Natural killer cell (primary cell): Measurements from ENCODE around the gene NSD2. TPM values are rescaled to one million over a fixed set of nuclear protein-coding genes. Genes with fewer than 3 reads are reported as not detected.
"Not testable (repeated sequence)": the region's sequence is repeated elsewhere in the genome, so short reads cannot be mapped to it uniquely, and the experiment has no call there.

ENCODE experiments used
- ATAC-seq, 3 donors: fragments of 150-1000 bp in 2 of 3; fragments of 200-7000 bp in 1 of 3; cut with Tn5 transposase; 1 replicate in 1 of 3; 2 replicates in 2 of 3; pipeline ENCODE4 v1.10.0; 2021; ENCODE audit warnings: mild to moderate bottlenecking in 2 of 3, moderate library complexity in 2 of 3
- DNase-seq, 2 donors: peaks; one replicate each; pipeline versions ENCODE4 v3.0.0 to v3.0.0-alpha.2; 2013 to 2021; ENCODE audit warnings: mixed read lengths in 1 of 2
- H3K27ac ChIP-seq: one replicate; pipeline ENCODE4 v1.5.1; 2013; ENCODE audit warnings: mild to moderate bottlenecking, low read length
- H3K27me3 ChIP-seq: one replicate; pipeline ENCODE4 v1.6.1; 2013; ENCODE audit warnings: low read length; ENCODE audit not compliant: control insufficient read depth, insufficient read depth
- H3K36me3 ChIP-seq: one replicate; pipeline ENCODE4 v1.6.1; 2013; ENCODE audit warnings: low read length; ENCODE audit not compliant: control insufficient read depth, insufficient read depth
- H3K4me1 ChIP-seq: one replicate; pipeline ENCODE4 v1.6.1; 2013; ENCODE audit warnings: low read length; ENCODE audit not compliant: control insufficient read depth, insufficient read depth
- H3K4me3 ChIP-seq: one replicate; pipeline ENCODE4 v1.5.1; 2013; ENCODE audit warnings: low read length
- H3K9me3 ChIP-seq: one replicate; pipeline ENCODE4 v1.6.1; 2013; ENCODE audit warnings: low read length; ENCODE audit not compliant: control insufficient read depth, insufficient read depth
- H3K27ac Mint-ChIP-seq, 2 donors: one replicate each; pipeline ENCODE4 v1.8.0; 2022; ENCODE audit warnings: mild to moderate bottlenecking in 2 of 2, mixed read lengths in 2 of 2, moderate library complexity in 1 of 2
- H3K27me3 Mint-ChIP-seq, 2 donors: one replicate each; pipeline ENCODE4 v1.8.0; 2022; ENCODE audit warnings: low read depth in 2 of 2, mixed read lengths in 2 of 2
- H3K36me3 Mint-ChIP-seq: one replicate; pipeline ENCODE4 v1.8.0; 2022; ENCODE audit warnings: mixed read lengths
- H3K4me1 Mint-ChIP-seq, 2 donors: one replicate each; pipeline ENCODE4 v1.8.0; 2022; ENCODE audit warnings: mixed read lengths in 2 of 2
- H3K4me3 Mint-ChIP-seq: one replicate; pipeline ENCODE4 v1.8.0; 2022; ENCODE audit warnings: mild to moderate bottlenecking, moderate library complexity, mixed read lengths
- H3K9me3 Mint-ChIP-seq, 2 donors: one replicate each; pipeline ENCODE4 v1.8.0; 2022; ENCODE audit warnings: mixed read lengths in 2 of 2
- WGBS: methylation state at CpG from one replicate; pipeline ENCODE4 v1.1.7; 2013; ENCODE audit warnings: missing lambda C conversion rate; ENCODE audit not compliant: insufficient coverage; 5-methylcytosine and 5-hydroxymethylcytosine counted together
- intact Hi-C: fragments of 100-400 bp; cut with micrococcal nuclease; formaldehyde crosslinking; loops from one replicate; pipeline ENCODE4 v1.14.2; 2022
- total RNA-seq, 4 donors: library from RNA; stranded (reverse); fragments of 120-200 nt in 1 of 4; gene quantifications; one replicate each; pipeline versions ENCODE4 v1.2.3 to v1.2.4, GENCODE V29; 2013 to 2022
- TF ChIP-seq, protein P1 (sequence below): fragments of 200-600 bp; IDR thresholded peaks from one replicate; pipeline ENCODE4 v1.8.0; 2022; ENCODE audit warnings: antibody characterized with exemption

Gene NSD2
- total RNA-seq, 3 donors from 2014 or later (not counting 1 experiment from before 2014, with no cell fraction given) = 36.4 to 51.0 (median 48.3) TPM

GRCh38 chr4:1991596-1992434 lies 120.6 kb downstream of the NSD2 start:
- peaks cover 10 to 12% of the 10 kb centered on the region in 2 donors for H3K4me1 Mint-ChIP-seq
- no peak for DNase-seq

DNA sequence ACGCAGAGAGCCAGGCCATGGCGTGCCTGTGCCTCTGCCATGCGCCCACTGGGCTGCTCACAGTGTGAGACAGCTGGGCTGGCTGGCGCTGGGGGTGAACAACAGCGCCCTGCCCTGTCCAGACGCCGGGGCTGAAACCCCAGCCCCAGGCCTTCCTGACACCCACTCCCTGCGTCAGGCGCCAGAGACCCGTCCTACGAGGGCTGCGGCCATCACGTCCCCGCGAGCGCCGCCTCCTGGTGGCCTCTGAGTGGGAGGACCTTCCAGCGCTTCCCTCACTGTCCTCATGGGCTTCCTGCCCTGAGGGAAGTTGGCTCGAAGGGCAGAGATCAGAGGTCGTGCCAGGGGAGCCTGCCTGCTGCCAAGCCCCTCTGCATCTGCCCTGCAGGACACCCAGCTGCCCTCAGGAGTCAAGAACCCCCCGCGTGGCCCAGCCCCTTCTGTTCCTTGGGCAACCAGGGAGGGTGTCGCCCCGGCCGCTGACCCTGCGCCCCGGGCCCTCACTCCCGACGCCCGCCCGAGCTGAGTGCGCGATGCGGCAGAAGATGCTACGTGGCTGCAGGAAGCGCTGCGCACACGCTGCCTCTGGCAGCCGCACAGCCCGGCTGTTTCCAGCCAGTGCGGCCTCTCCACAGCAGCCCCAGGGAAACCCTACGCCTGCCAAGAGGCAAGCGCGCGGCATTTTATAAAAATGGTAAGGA lies 121.4 kb downstream of the NSD2 start:
- no peak for DNase-seq
- peaks cover 17% of the 10 kb centered on the region for H3K36me3 Mint-ChIP-seq
- Histone ChIP-seq H3K4me1 (no peaks in the 10 kb centered on the region), H3K36me3 (peaks cover 23% of the 10 kb centered on the region), H3K4me3 (no peak overlapping the region), H3K9me3 (peaks cover 2% of the 10 kb centered on the region), H3K27ac (no peak overlapping the region), H3K27me3 (no peaks in the 10 kb centered on the region)
- H3K4me3 Mint-ChIP-seq = no peak overlapping the region
- no peak overlapping the region for H3K27ac Mint-ChIP-seq
- TF ChIP-seq, protein P1, sequence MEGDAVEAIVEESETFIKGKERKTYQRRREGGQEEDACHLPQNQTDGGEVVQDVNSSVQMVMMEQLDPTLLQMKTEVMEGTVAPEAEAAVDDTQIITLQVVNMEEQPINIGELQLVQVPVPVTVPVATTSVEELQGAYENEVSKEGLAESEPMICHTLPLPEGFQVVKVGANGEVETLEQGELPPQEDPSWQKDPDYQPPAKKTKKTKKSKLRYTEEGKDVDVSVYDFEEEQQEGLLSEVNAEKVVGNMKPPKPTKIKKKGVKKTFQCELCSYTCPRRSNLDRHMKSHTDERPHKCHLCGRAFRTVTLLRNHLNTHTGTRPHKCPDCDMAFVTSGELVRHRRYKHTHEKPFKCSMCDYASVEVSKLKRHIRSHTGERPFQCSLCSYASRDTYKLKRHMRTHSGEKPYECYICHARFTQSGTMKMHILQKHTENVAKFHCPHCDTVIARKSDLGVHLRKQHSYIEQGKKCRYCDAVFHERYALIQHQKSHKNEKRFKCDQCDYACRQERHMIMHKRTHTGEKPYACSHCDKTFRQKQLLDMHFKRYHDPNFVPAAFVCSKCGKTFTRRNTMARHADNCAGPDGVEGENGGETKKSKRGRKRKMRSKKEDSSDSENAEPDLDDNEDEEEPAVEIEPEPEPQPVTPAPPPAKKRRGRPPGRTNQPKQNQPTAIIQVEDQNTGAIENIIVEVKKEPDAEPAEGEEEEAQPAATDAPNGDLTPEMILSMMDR = no peak
- 95% methylated on average over 45 of the region's 45 CpGs for WGBS
- no peaks in the 10 kb centered on the region for H3K9me3 Mint-ChIP-seq
- intact Hi-C loops = no loop called here
- no peak for ATAC-seq
- peaks cover 11 to 16% of the 10 kb centered on the region in 2 donors for H3K4me1 Mint-ChIP-seq
- H3K27me3 Mint-ChIP-seq = no peaks in the 10 kb centered on the region

More at GRCh38 chr4:1991596-1992434, 120.6 kb downstream of the NSD2 start:
- Mint-ChIP-seq H3K36me3 (peaks cover 9% of the 10 kb centered on the region), H3K27ac (no peak overlapping the region), H3K27me3 (no peaks in the 10 kb centered on the region), H3K9me3 (no peaks in the 10 kb centered on the region), H3K4me3 (no peak overlapping the region)
- Histone ChIP-seq H3K4me3 (no peak overlapping the region), H3K27ac (no peak overlapping the region), H3K27me3 (no peaks in the 10 kb centered on the region), H3K36me3 (peaks cover 30% of the 10 kb centered on the region), H3K4me1 (no peaks in the 10 kb centered on the region), H3K9me3 (no peaks in the 10 kb centered on the region)
- WGBS = 97% methylated on average over 37 of the region's 37 CpGs
- TF ChIP-seq, protein P1 = no peak
- ATAC-seq = no peak
- intact Hi-C loops = no loop called here

DNA sequence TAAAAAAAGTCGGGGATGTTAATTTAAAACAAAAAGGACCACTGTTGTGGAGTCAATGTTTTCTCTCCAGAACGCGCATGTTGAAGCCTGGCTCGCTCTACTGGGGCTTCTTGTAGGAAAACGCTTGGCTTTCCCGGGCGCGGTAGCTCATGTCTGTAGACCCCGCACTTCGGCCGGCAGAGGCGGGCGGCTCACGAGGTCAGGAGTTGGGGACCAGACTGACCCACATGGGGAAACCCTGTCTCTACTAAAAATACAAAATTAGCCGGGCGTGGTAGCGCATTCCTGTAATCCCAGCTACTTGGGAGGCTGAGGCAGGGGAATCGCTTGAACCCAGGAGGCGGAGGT lies 122.0 kb downstream of the NSD2 start:
- Histone ChIP-seq H3K27me3 (no peaks in the 10 kb centered on the region), H3K9me3 (peaks cover 7% of the 10 kb centered on the region), H3K4me1 (no peaks in the 10 kb centered on the region), H3K36me3 (peaks cover 18% of the 10 kb centered on the region), H3K27ac (no peak overlapping the region), H3K4me3 (no peak overlapping the region)
- H3K36me3 Mint-ChIP-seq = peaks cover 21% of the 10 kb centered on the region
- DNase-seq (no peak), ATAC-seq (no peak)
- H3K27ac Mint-ChIP-seq = no peak overlapping the region
- H3K9me3 Mint-ChIP-seq = no peaks in the 10 kb centered on the region
- H3K27me3 Mint-ChIP-seq = no peaks in the 10 kb centered on the region
- TF ChIP-seq, protein P1 = no peak
- H3K4me3 Mint-ChIP-seq = no peak overlapping the region
- 98% methylated on average over 19 of the region's 19 CpGs for WGBS
- peaks cover 16 to 21% of the 10 kb centered on the region in 2 donors for H3K4me1 Mint-ChIP-seq
- intact Hi-C loops = no loop called here

GRCh38 chr4:1993718-1994516 lies 122.7 kb downstream of the NSD2 start:
- peaks cover 12% of the 10 kb centered on the region for H3K36me3 ChIP-seq

More at GRCh38 chr4:1993718-1994516, 122.7 kb downstream of the NSD2 start:
- Mint-ChIP-seq H3K36me3 (peaks cover 29% of the 10 kb centered on the region), H3K4me1 (peaks cover 23 to 29% of the 10 kb centered on the region in 2 donors)
- WGBS = 96% methylated on average over 20 of the region's 20 CpGs
- H3K27ac ChIP-seq, H3K27me3 ChIP-seq, H3K4me3 ChIP-seq, H3K9me3 Mint-ChIP-seq, H3K4me1 ChIP-seq, intact Hi-C loops, H3K4me3 Mint-ChIP-seq, H3K9me3 ChIP-seq, H3K27me3 Mint-ChIP-seq, ATAC-seq, DNase-seq, H3K27ac Mint-ChIP-seq: not testable (repeated sequence)
